Breast epithelium (tissue), 3 donors: ENCODE results near the gene RPS6KC1.
A peak's percentile ranks its signal among the peaks of the same experiment; 100 is the strongest.

Experiments
- POLR2A ChIP-seq: fragments of 450-650 bp; IDR thresholded peaks from one replicate; pipeline ENCODE4 v1.6.1; 2016; ENCODE audit warnings: antibody characterized with exemption, mild to moderate bottlenecking, moderate library complexity
- TF ChIP-seq, protein P1 (sequence below), 3 donors: fragments of 450-650 bp; IDR thresholded peaks; one replicate each; pipeline ENCODE4 v1.5.1; 2016 to 2017; ENCODE audit warnings: antibody characterized with exemption in 3 of 3, mild to moderate bottlenecking in 3 of 3, moderate library complexity in 3 of 3

DNA sequence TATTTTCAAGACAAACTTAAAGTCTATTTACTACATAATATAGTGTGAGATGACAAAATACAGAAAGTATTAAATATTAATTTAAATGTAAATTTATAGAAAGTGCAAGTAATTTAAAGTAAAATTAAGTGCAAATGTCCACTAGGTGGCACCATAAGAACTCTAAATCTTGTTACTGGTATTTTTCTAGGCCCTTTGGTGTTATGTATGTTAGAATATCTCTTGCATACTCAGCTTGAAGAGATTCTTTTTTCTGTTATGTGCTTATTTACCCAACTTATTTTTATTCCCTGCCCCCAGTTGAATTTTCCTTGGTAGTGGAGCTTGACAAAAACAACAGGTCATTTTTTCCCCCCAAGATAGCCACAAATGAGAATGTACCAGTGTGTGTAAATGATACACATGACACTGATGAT lies 71.5 kb downstream of the RPS6KC1 start:
- TF ChIP-seq POLR2A = no peak
- TF ChIP-seq, protein P1, sequence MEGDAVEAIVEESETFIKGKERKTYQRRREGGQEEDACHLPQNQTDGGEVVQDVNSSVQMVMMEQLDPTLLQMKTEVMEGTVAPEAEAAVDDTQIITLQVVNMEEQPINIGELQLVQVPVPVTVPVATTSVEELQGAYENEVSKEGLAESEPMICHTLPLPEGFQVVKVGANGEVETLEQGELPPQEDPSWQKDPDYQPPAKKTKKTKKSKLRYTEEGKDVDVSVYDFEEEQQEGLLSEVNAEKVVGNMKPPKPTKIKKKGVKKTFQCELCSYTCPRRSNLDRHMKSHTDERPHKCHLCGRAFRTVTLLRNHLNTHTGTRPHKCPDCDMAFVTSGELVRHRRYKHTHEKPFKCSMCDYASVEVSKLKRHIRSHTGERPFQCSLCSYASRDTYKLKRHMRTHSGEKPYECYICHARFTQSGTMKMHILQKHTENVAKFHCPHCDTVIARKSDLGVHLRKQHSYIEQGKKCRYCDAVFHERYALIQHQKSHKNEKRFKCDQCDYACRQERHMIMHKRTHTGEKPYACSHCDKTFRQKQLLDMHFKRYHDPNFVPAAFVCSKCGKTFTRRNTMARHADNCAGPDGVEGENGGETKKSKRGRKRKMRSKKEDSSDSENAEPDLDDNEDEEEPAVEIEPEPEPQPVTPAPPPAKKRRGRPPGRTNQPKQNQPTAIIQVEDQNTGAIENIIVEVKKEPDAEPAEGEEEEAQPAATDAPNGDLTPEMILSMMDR (IDR thresholded peaks at IDR 0.05) = peak in 2 of 3 donors; percentile 26 to 43
